ENCODE results near the gene CACNA1B. TPM values are rescaled to one million over a fixed set of nuclear protein-coding genes. Genes with fewer than 3 reads are reported as not detected.

The CACNA1B gene
- total and polyA plus RNA-seq, 2 of the 4 experiments (the other 2 are of a cell fraction) = 0.02 TPM; not detected in 1

DNA sequence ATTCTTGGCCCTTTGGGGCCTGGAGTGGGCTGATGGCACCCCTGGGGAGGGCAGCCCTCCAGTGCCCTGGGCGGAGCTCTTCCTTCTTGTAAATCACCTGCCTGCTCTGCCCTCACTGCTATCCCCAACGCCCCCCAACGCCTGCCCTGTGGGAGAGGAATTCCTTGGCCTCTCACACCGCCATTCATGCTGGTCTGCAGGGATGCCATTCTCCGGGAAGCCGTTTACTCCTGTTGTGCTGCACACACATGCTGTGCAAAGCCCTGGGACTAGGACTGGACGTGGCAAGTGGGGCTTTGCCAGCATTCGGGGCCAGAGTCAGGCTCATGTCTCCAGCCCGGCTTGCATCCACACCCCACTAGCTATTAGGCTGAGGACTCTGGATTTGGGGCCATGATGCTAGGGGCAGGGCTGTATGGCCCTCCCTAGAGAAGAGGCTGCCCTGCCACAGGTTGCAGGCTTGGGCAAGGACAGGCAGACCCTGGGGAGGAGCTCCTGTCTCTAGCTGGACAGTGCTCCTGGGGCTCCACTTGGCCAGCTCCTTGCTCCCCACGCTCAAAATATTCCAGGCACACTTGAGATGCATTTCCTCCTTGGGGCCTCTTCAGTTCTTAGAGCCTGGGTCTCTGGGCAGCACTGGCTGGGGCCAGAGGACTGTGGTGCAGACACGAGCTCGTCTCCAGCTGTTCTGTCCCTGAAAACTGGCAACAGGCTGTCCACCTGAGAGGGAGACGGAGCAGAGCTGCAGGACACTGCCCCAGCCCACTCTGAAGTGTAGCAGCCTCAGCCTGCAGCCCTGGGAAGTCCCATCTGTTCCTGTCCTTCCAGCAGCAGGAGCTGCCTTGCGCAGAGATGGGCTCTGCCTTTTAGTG, 226.9 kb downstream of the CACNA1B start:
- H3K56ac ChIP-seq (ENCODE audit: extremely low read depth, insufficient read depth, low read length) = no peak overlapping the region
- peaks cover 63% of the 10 kb centered on the region for H3K9me3 ChIP-seq (ENCODE audit: control insufficient read depth, insufficient read depth, low read length)
- H3K27ac ChIP-seq (ENCODE audit: insufficient read depth, low read length) = no peak overlapping the region
- H2AK5ac ChIP-seq (ENCODE audit: low read depth, low read length) = no peak overlapping the region
- BruUV-seq (replicated peaks) = no TSS peak
- no peak overlapping the region for H4K5ac ChIP-seq (ENCODE audit: low read depth, low read length)
- H2BK15ac ChIP-seq (ENCODE audit: low read depth, low read length) = no peak overlapping the region
- H2AK9ac ChIP-seq (replicated peaks; ENCODE audit: low read depth, low read length, poor library complexity) = peak overlapping the region; percentile 72
- no peak overlapping the region for H3K14ac ChIP-seq (replicated peaks; ENCODE audit: low read depth, low read length)
- in situ Hi-C loops (cut with MboI; ENCODE audit: low sequenced_read_pairs) (no loop called here), intact Hi-C loops (cut with micrococcal nuclease) (no loop called here), dilution Hi-C loops (cut with HindIII; ENCODE audit: low sequenced_read_pairs, unreplicated experiment) (no loop called here)
- H4K8ac ChIP-seq (ENCODE audit: low read depth in 2 of 2, low read length in 2 of 2) = no peak overlapping the region
- CTCF ChIA-PET = no interaction called here
- H3K4me1 ChIP-seq (ENCODE audit: control insufficient read depth, insufficient read depth, low read length) = no peaks in the 10 kb centered on the region
- H3K4ac ChIP-seq (ENCODE audit: low read depth, low read length) = no peak overlapping the region
- no peak overlapping the region for H2AFZ ChIP-seq (replicated peaks; ENCODE audit: low read length, poor library complexity)
- no peak overlapping the region for H2BK120ac ChIP-seq (ENCODE audit: low read depth, low read length)
- no peak overlapping the region for H3K9ac ChIP-seq (ENCODE audit: low read depth, low read length)
- no peaks in the 10 kb centered on the region for H4K20me1 ChIP-seq (ENCODE audit: insufficient read depth, low read length)
- H3K36me3 ChIP-seq (ENCODE audit: control insufficient read depth, insufficient read depth, low read length) = no peaks in the 10 kb centered on the region
- H3K18ac ChIP-seq (ENCODE audit: low read depth, low read length) = no peak overlapping the region
- no peak overlapping the region for H3K4me2 ChIP-seq (ENCODE audit: low read depth, low read length)
- no peaks in the 10 kb centered on the region for H3K9me1 ChIP-seq (ENCODE audit: insufficient read depth, low read length)
- no peaks in the 10 kb centered on the region for H3K27me3 ChIP-seq (ENCODE audit: control insufficient read depth, insufficient read depth, low read length)
- DNase-seq (no peak), ATAC-seq (ENCODE audit: low read depth) (no peak)
- H2BK5ac ChIP-seq (ENCODE audit: low read depth, low read length, poor library complexity, severe bottlenecking) = no peak overlapping the region
- no peaks in the 10 kb centered on the region for H3K79me1 ChIP-seq (ENCODE audit: low read depth in 1 of 2, low read length in 2 of 2)
- POLR2A ChIA-PET (ENCODE audit: unreplicated experiment) = no interaction called here
- H3K23ac ChIP-seq (ENCODE audit: low read depth, low read length) = no peak overlapping the region
- 22% methylated on average over 5 of the region's 14 CpGs; no CpG with 5 or more reads in 1 of the 2 experiments for WGBS, 2 experiments (ENCODE audit: extremely low coverage in 2 of 2, insufficient read length in 1 of 2)
- no peak overlapping the region for H4K91ac ChIP-seq (ENCODE audit: insufficient read depth, low read depth, low read length)
- H3K4me3 ChIP-seq (ENCODE audit: insufficient read depth, low read depth, low read length) = no peak overlapping the region
- H2BK20ac ChIP-seq (ENCODE audit: low read depth, low read length) = no peak overlapping the region
- TF ChIP-seq RFX5 (IDR thresholded peaks at IDR 0.05; ENCODE audit: low read depth, low read length) = no peak
- TF ChIP-seq RCOR1 (IDR thresholded peaks at IDR 0.05; ENCODE audit: insufficient replicate concordance, low read length) = no peak
- TF ChIP-seq CEBPB (IDR thresholded peaks at IDR 0.05; ENCODE audit: low read depth, low read length) = no peak
- TF ChIP-seq BHLHE40 (IDR thresholded peaks at IDR 0.05; ENCODE audit: low read depth, low read length) = no peak
- no peak for TF ChIP-seq SMC3 (IDR thresholded peaks at IDR 0.05; ENCODE audit: low read depth, low read length)
- no peak for TF ChIP-seq FOS (IDR thresholded peaks at IDR 0.05; ENCODE audit: low read depth, low read length)
- no peak for TF ChIP-seq MAZ (IDR thresholded peaks at IDR 0.05; ENCODE audit: borderline replicate concordance, low read depth, low read length)
- no peak for TF ChIP-seq CHD1 (IDR thresholded peaks at IDR 0.05; ENCODE audit: low read depth, low read length)
- no peak for TF ChIP-seq POLR2A (IDR thresholded peaks at IDR 0.05; ENCODE audit: low read depth, low read length)
- no peak for TF ChIP-seq MAFK (IDR thresholded peaks at IDR 0.05; ENCODE audit: low read depth, low read length)
- TF ChIP-seq NFE2L2 (IDR thresholded peaks at IDR 0.05; ENCODE audit: low read depth, low read length) = no peak
- no peak for TF ChIP-seq ELK1 (IDR thresholded peaks at IDR 0.05; ENCODE audit: borderline replicate concordance, low read depth, low read length)
- TF ChIP-seq, protein P1, sequence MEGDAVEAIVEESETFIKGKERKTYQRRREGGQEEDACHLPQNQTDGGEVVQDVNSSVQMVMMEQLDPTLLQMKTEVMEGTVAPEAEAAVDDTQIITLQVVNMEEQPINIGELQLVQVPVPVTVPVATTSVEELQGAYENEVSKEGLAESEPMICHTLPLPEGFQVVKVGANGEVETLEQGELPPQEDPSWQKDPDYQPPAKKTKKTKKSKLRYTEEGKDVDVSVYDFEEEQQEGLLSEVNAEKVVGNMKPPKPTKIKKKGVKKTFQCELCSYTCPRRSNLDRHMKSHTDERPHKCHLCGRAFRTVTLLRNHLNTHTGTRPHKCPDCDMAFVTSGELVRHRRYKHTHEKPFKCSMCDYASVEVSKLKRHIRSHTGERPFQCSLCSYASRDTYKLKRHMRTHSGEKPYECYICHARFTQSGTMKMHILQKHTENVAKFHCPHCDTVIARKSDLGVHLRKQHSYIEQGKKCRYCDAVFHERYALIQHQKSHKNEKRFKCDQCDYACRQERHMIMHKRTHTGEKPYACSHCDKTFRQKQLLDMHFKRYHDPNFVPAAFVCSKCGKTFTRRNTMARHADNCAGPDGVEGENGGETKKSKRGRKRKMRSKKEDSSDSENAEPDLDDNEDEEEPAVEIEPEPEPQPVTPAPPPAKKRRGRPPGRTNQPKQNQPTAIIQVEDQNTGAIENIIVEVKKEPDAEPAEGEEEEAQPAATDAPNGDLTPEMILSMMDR (conservative IDR thresholded peaks at IDR 0.05; ENCODE audit: low read depth, low read length) = no peak
- TF ChIP-seq RAD21 (IDR thresholded peaks at IDR 0.05; ENCODE audit: low read length) = no peak
- no peak for TF ChIP-seq MXI1 (IDR thresholded peaks at IDR 0.05; ENCODE audit: borderline replicate concordance, low read depth, low read length)

Measured in IMR-90 (cell line).